ENCODE results near the gene ACTG1. TPM values are rescaled to one million over a fixed set of nuclear protein-coding genes. Genes with fewer than 3 reads are reported as not detected.

ACTG1 gene
- total and polyA plus RNA-seq, 2 of the 4 experiments (the other 2 are of a cell fraction) = 10,907 to 15,732 TPM

DNA sequence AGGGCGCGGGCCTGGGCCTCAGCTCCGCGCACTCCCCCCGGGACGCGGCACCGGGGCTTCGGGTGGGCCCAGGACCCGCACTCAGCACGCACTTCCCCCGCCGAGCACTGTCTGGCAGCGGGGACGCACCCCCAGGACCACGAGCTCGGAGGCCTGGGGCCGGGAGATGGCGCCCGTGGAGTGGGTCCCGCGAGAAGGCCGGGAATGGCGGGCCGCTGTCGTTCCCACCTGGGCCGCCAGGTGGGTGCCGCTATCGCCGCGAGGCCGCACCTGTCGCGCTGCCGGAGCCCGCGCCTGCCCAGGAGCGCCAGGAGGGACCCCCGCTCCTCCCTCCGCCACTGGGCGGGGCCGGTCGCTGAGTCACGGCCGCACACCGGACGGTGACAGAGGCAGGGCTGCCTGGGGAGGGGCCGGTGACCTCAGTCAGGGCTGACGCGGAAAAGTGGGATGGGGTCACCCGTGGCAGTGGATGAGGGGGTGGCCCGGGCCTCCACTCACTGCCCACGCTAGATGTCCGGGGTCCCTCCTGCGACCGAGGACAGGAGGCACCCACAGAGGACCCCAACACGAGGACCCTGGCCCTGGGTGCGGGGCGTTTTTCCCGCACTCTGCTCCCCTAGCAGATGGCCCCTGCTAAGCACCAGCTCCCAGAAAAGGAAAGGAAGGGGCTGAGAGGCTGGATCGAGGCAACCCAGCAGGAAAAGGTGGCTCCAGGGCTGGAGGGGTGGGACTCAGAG is 6.9 kb upstream of the ACTG1 start:
- intact Hi-C loops (cut with micrococcal nuclease) = no loop called here
- BruUV-seq (replicated peaks) = no TSS peak

More for the DNA sequence above, 6.9 kb upstream of the ACTG1 start:
- peak overlapping the region; percentile 33 for H3K4me3 ChIP-seq (ENCODE audit: insufficient read depth, low read depth, low read length)
- no peak overlapping the region for H3K14ac ChIP-seq (replicated peaks; ENCODE audit: low read depth, low read length)
- no peak overlapping the region; the same call in 1 of the 2 replicates for H4K91ac ChIP-seq (ENCODE audit: insufficient read depth, low read depth, low read length)
- H2AFZ ChIP-seq (replicated peaks; ENCODE audit: low read length, poor library complexity) = peak overlapping the region; percentile 85
- dilution Hi-C loops (cut with HindIII; ENCODE audit: low sequenced_read_pairs, unreplicated experiment) = no loop called here
- H3K9me3 ChIP-seq (ENCODE audit: control insufficient read depth, insufficient read depth, low read length) = no peaks in the 10 kb centered on the region
- peak overlapping the region; percentile 87 for H2AK9ac ChIP-seq (replicated peaks; ENCODE audit: low read depth, low read length, poor library complexity)
- H3K4ac ChIP-seq (ENCODE audit: low read depth, low read length) = 0 out of 2 replicates have a peak overlapping the region, but pooled peaks have one; percentile 21
- H2BK20ac ChIP-seq (ENCODE audit: low read depth, low read length) = no peak overlapping the region
- no peak overlapping the region for H3K18ac ChIP-seq (ENCODE audit: low read depth, low read length)
- peak overlapping the region; percentile 90 for H3K4me2 ChIP-seq (ENCODE audit: low read depth, low read length)
- ChIA-PET CTCF (no interaction called here), POLR2A (ENCODE audit: unreplicated experiment) (interaction anchor here (0.5 to 1.8 kb wide), 2 partner anchors 11 to 88 kb away, joined by 3 to 6 read pairs; no protein-coding TSS in a partner anchor)
- ATAC-seq (ENCODE audit: low read depth) (no peak), DNase-seq (no peak)
- H3K23ac ChIP-seq (ENCODE audit: low read depth, low read length) = no peak overlapping the region
- H3K27ac ChIP-seq (ENCODE audit: insufficient read depth, low read length) = no peak overlapping the region; the same call in 1 of the 2 replicates
- H4K5ac ChIP-seq (ENCODE audit: low read depth, low read length) = no peak overlapping the region
- no peak overlapping the region for H2BK5ac ChIP-seq (ENCODE audit: low read depth, low read length, poor library complexity, severe bottlenecking)
- TF ChIP-seq, protein P1, sequence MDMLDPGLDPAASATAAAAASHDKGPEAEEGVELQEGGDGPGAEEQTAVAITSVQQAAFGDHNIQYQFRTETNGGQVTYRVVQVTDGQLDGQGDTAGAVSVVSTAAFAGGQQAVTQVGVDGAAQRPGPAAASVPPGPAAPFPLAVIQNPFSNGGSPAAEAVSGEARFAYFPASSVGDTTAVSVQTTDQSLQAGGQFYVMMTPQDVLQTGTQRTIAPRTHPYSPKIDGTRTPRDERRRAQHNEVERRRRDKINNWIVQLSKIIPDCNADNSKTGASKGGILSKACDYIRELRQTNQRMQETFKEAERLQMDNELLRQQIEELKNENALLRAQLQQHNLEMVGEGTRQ (IDR thresholded peaks at IDR 0.05; ENCODE audit: low read depth, low read length) = no peak
- TF ChIP-seq NFE2L2 (IDR thresholded peaks at IDR 0.05; ENCODE audit: low read depth, low read length) = no peak
- TF ChIP-seq CHD1 (IDR thresholded peaks at IDR 0.05; ENCODE audit: low read depth, low read length) = no peak
- TF ChIP-seq RFX5 (IDR thresholded peaks at IDR 0.05; ENCODE audit: low read depth, low read length) = no peak
- TF ChIP-seq RAD21 (IDR thresholded peaks at IDR 0.05; ENCODE audit: low read length) = no peak
- TF ChIP-seq, protein P2, sequence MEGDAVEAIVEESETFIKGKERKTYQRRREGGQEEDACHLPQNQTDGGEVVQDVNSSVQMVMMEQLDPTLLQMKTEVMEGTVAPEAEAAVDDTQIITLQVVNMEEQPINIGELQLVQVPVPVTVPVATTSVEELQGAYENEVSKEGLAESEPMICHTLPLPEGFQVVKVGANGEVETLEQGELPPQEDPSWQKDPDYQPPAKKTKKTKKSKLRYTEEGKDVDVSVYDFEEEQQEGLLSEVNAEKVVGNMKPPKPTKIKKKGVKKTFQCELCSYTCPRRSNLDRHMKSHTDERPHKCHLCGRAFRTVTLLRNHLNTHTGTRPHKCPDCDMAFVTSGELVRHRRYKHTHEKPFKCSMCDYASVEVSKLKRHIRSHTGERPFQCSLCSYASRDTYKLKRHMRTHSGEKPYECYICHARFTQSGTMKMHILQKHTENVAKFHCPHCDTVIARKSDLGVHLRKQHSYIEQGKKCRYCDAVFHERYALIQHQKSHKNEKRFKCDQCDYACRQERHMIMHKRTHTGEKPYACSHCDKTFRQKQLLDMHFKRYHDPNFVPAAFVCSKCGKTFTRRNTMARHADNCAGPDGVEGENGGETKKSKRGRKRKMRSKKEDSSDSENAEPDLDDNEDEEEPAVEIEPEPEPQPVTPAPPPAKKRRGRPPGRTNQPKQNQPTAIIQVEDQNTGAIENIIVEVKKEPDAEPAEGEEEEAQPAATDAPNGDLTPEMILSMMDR (conservative IDR thresholded peaks at IDR 0.05; ENCODE audit: low read depth, low read length) = peak; percentile 31; the same call in 1 of the 2 replicates
- TF ChIP-seq MAFK (IDR thresholded peaks at IDR 0.05; ENCODE audit: low read depth, low read length) = no peak
- H3K27me3 ChIP-seq (ENCODE audit: control insufficient read depth, insufficient read depth, low read length) = no peaks in the 10 kb centered on the region
- no peak overlapping the region for H2BK120ac ChIP-seq (ENCODE audit: low read depth, low read length)
- H4K8ac ChIP-seq (ENCODE audit: low read depth in 2 of 2, low read length in 2 of 2) = 0 out of 4 replicates have a peak overlapping the region, but pooled peaks of 1 of the 2 experiments have one; percentile 55
- no peak overlapping the region for H3K56ac ChIP-seq (ENCODE audit: extremely low read depth, insufficient read depth, low read length)
- peaks cover 5% of the 10 kb centered on the region; the same call in 1 of the 2 replicates for H3K9me1 ChIP-seq (ENCODE audit: insufficient read depth, low read length)
- peaks cover 6 to 45% of the 10 kb centered on the region in 2 experiments; a peak in 3 of 4 replicates for H3K79me1 ChIP-seq (ENCODE audit: low read depth in 1 of 2, low read length in 2 of 2)
- H2AK5ac ChIP-seq (ENCODE audit: low read depth, low read length) = 0 out of 2 replicates have a peak overlapping the region, but pooled peaks have one; percentile 47
- H3K4me1 ChIP-seq (ENCODE audit: control insufficient read depth, insufficient read depth, low read length) = peaks cover 37% of the 10 kb centered on the region
- H4K20me1 ChIP-seq (ENCODE audit: insufficient read depth, low read length) = peaks cover 59% of the 10 kb centered on the region
- no peak overlapping the region for H2BK15ac ChIP-seq (ENCODE audit: low read depth, low read length)
- 4% methylated on average over 35 of the region's 61 CpGs; no CpG with 5 or more reads in 1 of the 2 experiments for WGBS, 2 experiments (ENCODE audit: extremely low coverage in 2 of 2, insufficient read length in 1 of 2)
- no peaks in the 10 kb centered on the region; the same call in 1 of the 2 replicates for H3K36me3 ChIP-seq (ENCODE audit: control insufficient read depth, insufficient read depth, low read length)
- in situ Hi-C loops (cut with MboI; ENCODE audit: low sequenced_read_pairs) = no loop called here
- peak overlapping the region; percentile 14; the same call in 1 of the 2 replicates for H3K9ac ChIP-seq (ENCODE audit: low read depth, low read length)
